ENCODE results near the gene CD300H. TPM values are rescaled to one million over a fixed set of nuclear protein-coding genes. Genes with fewer than 3 reads are reported as not detected.

The CD300H gene
- total RNA-seq, 1 experiment from 2014 or later = not detected

DNA sequence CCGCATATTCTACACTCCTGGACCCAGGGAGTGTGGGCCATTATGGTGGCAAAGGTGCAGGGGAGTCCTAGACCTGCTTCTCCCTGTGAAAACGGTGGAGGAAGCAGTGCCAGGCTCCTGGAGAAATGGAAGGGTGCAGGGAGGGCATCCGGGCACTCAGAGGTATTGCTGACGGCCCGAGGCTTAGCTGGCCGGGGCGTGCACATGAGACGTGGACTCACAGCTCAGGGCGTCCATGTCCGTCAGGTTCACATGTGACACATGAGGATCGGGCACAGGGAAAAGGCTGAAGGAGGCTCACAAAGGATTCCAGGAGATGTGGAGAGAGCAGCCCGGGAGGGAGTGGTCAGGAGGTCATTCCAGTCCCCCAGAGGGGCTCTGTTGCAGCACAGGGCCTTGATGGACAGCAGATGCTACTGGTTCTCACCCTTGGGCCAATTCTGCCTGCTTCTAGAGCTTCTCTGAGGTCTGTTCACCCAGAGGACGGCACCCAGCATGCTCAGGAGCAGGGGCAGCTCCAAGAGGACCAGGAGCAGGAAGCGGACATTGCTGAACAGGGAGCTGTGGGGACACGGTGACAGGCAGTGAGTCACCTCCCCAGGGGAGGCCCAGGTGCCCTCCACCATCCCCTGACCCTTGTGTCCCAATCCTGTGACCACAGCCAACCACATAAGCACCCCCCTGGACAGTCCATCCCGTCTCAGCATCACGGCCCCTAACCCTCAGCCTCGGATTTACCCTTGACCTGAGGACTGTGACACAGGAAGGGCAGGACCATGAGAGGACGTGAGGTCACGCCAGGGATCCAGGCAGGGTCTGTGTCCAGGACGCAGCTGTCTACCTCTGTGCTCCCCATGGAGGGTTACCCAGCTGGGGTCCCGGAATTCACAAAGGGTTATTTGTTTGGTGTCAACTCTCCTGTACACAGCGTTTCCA lies 25.9 kb downstream of the CD300H start:
- DNase-seq (ENCODE audit: low read depth in 1 of 2, low spot score in 2 of 2) = no peak
- Histone ChIP-seq H3K36me3 (no peaks in the 10 kb centered on the region), H3K4me1 (replicated peaks) (no peaks in the 10 kb centered on the region), H3K9me3 (replicated peaks) (0 out of 2 replicates have a peak, but pooled peaks cover 2% of the 10 kb centered on the region), H3K27ac (no peak overlapping the region), H3K27me3 (replicated peaks) (peaks cover 73% of the 10 kb centered on the region), H3K4me3 (no peak overlapping the region)

DNA sequence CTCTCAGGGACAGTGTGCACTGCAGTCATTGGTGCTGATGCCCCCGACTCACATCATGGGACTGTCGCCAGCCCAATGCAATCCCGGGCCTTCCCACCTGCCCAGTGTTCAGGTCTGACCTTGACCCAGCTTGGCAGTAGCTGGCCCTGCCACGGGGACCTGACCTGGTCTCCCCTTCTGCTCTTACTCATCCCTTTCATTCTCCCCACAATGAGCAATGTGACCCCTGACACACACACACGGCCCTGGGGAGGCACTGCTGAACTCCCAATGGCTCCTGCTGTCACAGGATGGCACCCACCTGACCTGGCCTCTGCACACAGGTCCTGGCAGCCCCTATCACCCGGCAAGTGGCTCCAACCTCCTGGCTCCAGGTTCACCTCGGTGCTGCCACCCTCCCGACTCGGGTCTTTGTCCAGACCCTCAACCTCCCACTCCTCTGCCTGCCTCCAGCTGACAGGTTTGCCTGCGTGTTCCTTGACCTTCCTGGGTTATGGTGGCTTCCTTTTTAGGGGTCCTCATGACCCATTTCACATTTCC lies 28.0 kb downstream of the CD300H start:
- Histone ChIP-seq H3K4me3 (no peak overlapping the region), H3K36me3 (no peaks in the 10 kb centered on the region), H3K9me3 (replicated peaks) (0 out of 2 replicates have a peak, but pooled peaks cover 2% of the 10 kb centered on the region), H3K27ac (no peak overlapping the region), H3K4me1 (replicated peaks) (no peaks in the 10 kb centered on the region), H3K27me3 (replicated peaks) (peaks cover 72% of the 10 kb centered on the region)
- DNase-seq (ENCODE audit: low read depth in 1 of 2, low spot score in 2 of 2) = no peak

DNA sequence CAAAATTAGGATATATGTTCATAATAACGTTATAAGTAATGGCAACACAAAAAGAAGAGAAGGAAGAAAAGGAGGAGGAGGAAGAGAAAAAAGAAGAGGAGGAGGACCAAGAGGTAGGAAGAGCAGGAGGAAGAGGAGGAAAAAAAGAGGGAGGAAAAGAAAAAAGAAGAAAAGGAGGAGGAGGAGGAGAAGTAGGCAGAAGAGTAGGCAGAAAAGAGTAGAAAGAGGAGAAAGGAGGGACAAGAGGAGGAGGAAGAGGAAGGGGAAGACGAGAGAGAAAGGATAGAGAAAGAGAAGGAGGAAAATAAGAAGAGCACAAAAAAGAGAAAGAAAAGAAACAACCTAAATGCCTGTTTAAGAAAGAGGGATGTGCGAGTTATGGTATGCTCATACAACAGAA lies 30.4 kb downstream of the CD300H start:
- peaks cover 58% of the 10 kb centered on the region for H3K27me3 ChIP-seq (replicated peaks)
- H3K36me3 ChIP-seq = no peaks in the 10 kb centered on the region
- no peaks in the 10 kb centered on the region for H3K4me1 ChIP-seq (replicated peaks)
- no peak overlapping the region for H3K4me3 ChIP-seq
- H3K27ac ChIP-seq = no peak overlapping the region
- 0 out of 2 replicates have a peak, but pooled peaks cover 2% of the 10 kb centered on the region for H3K9me3 ChIP-seq (replicated peaks)
- DNase-seq (ENCODE audit: low read depth in 1 of 2, low spot score in 2 of 2) = no peak

DNA sequence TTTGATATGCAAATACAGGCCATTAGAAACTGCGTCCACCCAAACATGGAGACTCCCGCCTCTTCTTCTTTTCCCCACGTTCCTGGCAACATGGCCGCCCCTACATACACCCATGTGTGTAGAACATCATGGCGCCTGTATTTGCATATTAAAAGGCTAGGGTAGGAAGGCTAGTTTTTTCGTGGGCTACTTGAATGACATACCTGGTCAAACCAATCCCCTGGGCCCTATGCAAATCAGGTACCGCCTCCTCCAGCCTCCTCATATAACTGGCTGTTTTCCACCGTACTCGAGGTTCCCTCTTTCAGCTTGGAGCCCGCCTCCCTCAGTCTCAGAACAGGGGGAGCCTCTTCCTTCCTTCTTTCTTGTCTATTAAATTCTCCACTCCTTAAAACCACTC lies 35.2 kb downstream of the CD300H start:
- no peak overlapping the region for H3K4me3 ChIP-seq
- H3K36me3 ChIP-seq = no peaks in the 10 kb centered on the region
- H3K27ac ChIP-seq = no peak overlapping the region
- peak in 1 of 2 experiments; percentile 31 for DNase-seq (ENCODE audit: low read depth in 1 of 2, low spot score in 2 of 2)
- peaks cover 47% of the 10 kb centered on the region for H3K27me3 ChIP-seq (replicated peaks)
- H3K9me3 ChIP-seq (replicated peaks) = no peaks in the 10 kb centered on the region
- H3K4me1 ChIP-seq (replicated peaks) = no peaks in the 10 kb centered on the region

DNA sequence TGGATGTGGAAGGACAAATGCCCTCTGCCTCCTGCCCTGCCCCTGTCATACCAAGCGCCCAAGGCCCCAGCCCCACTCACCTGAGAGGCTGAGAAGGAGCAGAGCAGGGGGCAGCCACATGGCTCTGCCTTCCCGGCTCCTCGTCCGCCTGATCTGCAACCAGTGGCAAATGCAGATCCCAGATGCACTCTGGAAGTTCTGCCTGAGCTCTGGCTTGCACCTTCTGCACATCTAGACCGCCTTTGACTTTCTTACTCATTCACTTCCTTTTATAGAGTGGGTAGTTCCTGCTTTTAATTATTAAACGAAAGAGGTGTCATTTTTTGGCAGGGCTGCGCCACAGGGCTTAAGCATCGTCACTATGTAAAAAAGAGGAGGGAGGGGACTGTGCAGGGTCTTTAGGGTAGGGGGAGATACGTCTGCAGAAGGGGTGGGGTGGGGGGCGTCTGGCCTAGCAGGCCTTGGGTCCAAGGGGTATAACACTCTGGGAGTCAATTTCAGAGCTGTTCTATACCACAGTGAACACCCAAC lies 36.0 kb downstream of the CD300H start, which contains the start of gene CD300LB:
Gene CD300LB, minus strand, starts transcription at position 245 of the 531 bp plus-strand sequence. Its CDS starts 125 bp downstream, at position 120.
- no peaks in the 10 kb centered on the region for H3K4me1 ChIP-seq (replicated peaks)
- no peak within 1 kb of the TSS for H3K27ac ChIP-seq
- no peak within 1 kb of the TSS for H3K4me3 ChIP-seq
- no peaks in the 10 kb centered on the region for H3K36me3 ChIP-seq
- DNase-seq (ENCODE audit: low read depth in 1 of 2, low spot score in 2 of 2) = peak in 1 of 2 experiments; percentile 42
- H3K27me3 ChIP-seq (replicated peaks) = peaks cover 40% of the 10 kb centered on the region
- no peaks in the 10 kb centered on the region for H3K9me3 ChIP-seq (replicated peaks)

DNA sequence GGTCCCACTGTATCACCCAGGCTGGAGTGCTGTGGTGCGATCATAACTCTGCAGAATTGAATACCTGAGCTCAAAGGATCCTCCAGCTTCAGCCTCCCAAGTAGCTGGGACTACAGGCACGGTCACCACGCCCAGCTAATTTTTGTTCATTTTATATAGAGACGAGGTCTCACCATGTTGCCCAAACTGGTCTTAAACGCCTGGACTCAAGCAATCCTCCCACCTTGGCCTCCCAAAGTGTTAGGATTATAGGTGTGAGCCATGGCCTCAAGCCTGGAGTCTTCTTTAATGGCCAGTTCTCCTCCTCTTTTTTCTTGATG lies 36.5 kb downstream of the CD300H start:
- H3K9me3 ChIP-seq (replicated peaks) = no peaks in the 10 kb centered on the region
- H3K27me3 ChIP-seq (replicated peaks) = peaks cover 42% of the 10 kb centered on the region
- H3K4me1 ChIP-seq (replicated peaks) = no peaks in the 10 kb centered on the region
- H3K27ac ChIP-seq = no peak overlapping the region
- DNase-seq (ENCODE audit: low read depth in 1 of 2, low spot score in 2 of 2) = no peak
- no peak overlapping the region for H3K4me3 ChIP-seq
- no peaks in the 10 kb centered on the region for H3K36me3 ChIP-seq

DNA sequence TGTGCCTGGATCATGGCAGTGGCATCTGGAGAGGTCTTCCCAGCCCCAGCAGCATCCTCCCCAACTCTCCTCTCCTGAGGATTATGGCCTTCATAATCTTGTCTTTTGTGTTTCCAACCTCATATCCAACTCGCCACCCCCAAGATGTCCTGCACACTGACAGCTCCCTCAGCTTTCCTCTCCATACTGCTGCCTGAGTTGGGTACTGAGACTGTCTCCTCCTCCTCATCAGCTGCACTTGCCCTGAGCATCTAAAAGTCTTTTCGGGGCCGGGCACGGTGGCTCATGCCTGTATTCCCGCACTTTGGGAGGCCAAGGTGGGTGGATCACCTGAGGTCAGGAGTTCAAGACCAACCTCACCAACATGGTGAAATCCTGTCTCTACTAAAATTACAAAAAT lies 38.1 kb downstream of the CD300H start:
- Histone ChIP-seq H3K27me3 (replicated peaks) (peaks cover 37% of the 10 kb centered on the region), H3K27ac (no peak overlapping the region), H3K4me3 (no peak overlapping the region), H3K4me1 (replicated peaks) (no peaks in the 10 kb centered on the region), H3K9me3 (replicated peaks) (no peaks in the 10 kb centered on the region), H3K36me3 (no peaks in the 10 kb centered on the region)
- no peak for DNase-seq (ENCODE audit: low read depth in 1 of 2, low spot score in 2 of 2)

DNA sequence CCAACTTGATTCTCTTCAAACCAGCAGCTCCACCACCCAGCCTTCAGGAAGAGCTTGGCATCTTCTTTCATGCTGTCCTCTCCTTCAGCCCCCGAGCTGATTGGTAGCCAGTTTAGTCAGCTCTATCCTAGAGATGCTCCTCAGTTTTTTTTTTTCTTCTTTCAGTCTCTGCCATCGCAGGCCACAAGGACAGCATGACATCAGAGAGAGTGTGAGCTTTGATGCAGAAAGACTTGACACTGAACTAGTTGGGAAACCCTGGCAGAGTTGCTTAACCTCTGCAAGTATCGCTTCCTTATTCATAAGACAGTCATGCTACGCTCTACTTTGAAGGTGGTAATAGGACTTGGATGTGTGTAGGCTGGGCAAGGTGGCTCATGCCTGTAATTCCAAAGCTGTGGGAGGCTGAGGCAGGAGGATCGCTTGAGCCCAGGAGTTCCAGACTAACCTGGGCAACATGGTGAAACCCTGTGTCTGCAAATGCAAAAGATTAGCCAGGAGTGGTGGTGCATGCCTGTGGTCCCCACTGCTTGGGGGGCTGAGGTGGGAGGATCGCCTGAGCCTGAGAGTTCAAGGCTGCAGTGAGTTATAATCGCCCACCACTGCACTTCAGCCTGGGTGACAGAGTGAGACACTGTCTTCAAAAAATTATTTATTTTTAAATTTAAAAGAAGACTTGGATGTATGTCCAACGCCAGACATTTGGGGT lies 38.7 kb downstream of the CD300H start:
- Histone ChIP-seq H3K4me1 (replicated peaks) (no peaks in the 10 kb centered on the region), H3K4me3 (no peak overlapping the region), H3K9me3 (replicated peaks) (no peaks in the 10 kb centered on the region), H3K27me3 (replicated peaks) (peaks cover 37% of the 10 kb centered on the region), H3K36me3 (no peaks in the 10 kb centered on the region), H3K27ac (no peak overlapping the region)
- peak in 1 of 2 experiments; percentile 30 for DNase-seq (ENCODE audit: low read depth in 1 of 2, low spot score in 2 of 2)

DNA sequence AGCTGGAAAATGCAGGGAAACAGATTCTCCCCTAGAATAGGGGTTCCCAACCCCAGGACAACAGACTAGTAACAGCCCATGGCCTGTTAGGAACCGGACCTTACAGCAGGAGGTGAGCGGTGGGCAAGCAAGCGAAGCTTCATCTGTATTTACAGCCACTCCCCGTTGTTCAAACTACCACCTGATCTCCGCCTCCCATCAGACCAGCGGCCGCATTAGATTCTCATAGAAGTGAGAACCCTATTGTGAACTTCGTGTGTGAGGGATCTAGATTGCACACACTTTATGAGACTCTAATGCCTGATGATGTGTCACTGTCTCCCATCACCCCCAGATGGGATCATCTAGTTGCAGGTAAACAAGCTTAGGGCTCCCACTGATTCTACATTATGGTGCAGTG lies 39.6 kb downstream of the CD300H start:
- Histone ChIP-seq H3K27ac (no peak overlapping the region), H3K4me3 (no peak overlapping the region), H3K27me3 (replicated peaks) (peaks cover 32% of the 10 kb centered on the region)

DNA sequence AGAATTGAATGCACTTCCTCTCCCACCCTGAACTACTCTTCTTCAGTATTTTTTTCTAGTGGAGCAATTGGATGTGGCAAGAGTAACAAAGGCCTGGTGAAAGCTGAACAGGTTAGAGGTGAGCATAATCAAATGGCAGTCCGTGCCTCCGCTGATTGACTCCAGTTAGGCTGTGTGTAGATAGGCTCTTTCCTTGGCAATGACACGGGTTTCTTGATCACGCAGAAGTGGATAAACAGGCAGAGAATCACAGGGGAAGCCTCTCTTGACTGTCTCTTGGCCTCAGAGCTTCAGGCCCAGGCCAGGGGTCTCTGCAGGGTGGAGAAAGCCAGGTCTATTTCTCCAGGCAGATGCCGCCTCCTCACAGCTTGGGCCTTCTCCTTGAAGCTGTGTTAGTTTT lies 40.2 kb downstream of the CD300H start:
- H3K27me3 ChIP-seq (replicated peaks) = peaks cover 31% of the 10 kb centered on the region
- H3K9me3 ChIP-seq (replicated peaks) = 0 out of 2 replicates have a peak, but pooled peaks cover 2% of the 10 kb centered on the region
- DNase-seq (ENCODE audit: low read depth in 1 of 2, low spot score in 2 of 2) = peak in 1 of 2 experiments; percentile 30

More for the DNA sequence above, 39.6 kb downstream of the CD300H start:
- peak in 1 of 2 experiments; percentile 25 for DNase-seq (ENCODE audit: low read depth in 1 of 2, low spot score in 2 of 2)
- no peaks in the 10 kb centered on the region for H3K4me1 ChIP-seq (replicated peaks)
- no peaks in the 10 kb centered on the region for H3K36me3 ChIP-seq
- H3K9me3 ChIP-seq (replicated peaks) = 0 out of 2 replicates have a peak, but pooled peaks cover 2% of the 10 kb centered on the region

DNA sequence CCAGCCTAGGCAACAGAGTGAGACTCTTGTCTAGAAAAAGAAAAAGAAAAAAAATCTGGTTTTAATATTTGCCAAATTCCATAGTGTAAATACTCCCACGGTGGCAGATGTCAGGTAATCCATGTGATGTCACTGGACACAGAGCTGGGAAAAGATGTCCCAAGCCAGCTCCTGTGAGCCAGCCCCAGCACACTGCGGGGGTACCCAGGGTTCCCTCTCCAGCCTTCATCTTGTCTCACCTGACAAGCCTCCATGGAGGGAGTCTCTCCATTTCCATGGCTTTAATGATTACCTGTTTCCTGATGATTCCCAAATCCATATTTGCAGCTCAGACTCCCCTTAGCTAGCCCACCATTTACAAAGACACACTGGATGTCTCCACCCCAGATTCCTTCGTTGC lies 40.6 kb downstream of the CD300H start:
- no peak overlapping the region for H3K4me3 ChIP-seq
- peaks cover 29% of the 10 kb centered on the region for H3K27me3 ChIP-seq (replicated peaks)
- 0 out of 2 replicates have a peak, but pooled peaks cover 2% of the 10 kb centered on the region for H3K9me3 ChIP-seq (replicated peaks)
- no peaks in the 10 kb centered on the region for H3K4me1 ChIP-seq (replicated peaks)
- H3K36me3 ChIP-seq = no peaks in the 10 kb centered on the region
- peak in 1 of 2 experiments; percentile 21 for DNase-seq (ENCODE audit: low read depth in 1 of 2, low spot score in 2 of 2)
- no peak overlapping the region for H3K27ac ChIP-seq

More for the DNA sequence above, 40.2 kb downstream of the CD300H start:
- H3K36me3 ChIP-seq = no peaks in the 10 kb centered on the region
- H3K4me3 ChIP-seq = no peak overlapping the region
- no peaks in the 10 kb centered on the region for H3K4me1 ChIP-seq (replicated peaks)
- no peak overlapping the region for H3K27ac ChIP-seq

DNA sequence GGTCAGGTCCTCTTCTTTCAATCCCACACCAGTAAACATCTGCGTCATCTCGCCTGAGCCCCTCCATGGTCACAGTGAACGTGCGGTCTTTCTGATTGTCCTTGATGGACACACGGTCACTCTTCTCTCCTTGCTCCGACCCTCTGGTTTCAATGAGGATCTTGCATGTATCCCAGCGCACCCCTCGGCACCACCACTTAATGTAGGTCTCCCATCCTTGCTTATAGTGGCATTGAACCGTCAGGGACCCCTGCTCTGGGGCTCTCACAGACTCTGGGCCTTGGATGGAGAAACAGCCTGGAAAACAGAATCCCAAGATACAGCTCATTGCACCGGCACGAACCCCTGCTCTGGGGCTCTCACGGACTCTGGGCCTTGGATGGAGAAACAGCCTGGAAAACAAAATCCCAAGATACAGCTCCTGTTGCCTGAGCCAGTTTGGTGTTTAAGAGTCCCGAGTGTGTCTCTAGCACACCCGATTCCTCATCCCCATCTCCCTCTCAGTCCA lies 41.5 kb downstream of the CD300H start:
- Histone ChIP-seq H3K27me3 (replicated peaks) (peaks cover 28% of the 10 kb centered on the region), H3K9me3 (replicated peaks) (0 out of 2 replicates have a peak, but pooled peaks cover 2% of the 10 kb centered on the region), H3K27ac (no peak overlapping the region), H3K4me3 (no peak overlapping the region), H3K36me3 (no peaks in the 10 kb centered on the region), H3K4me1 (replicated peaks) (no peaks in the 10 kb centered on the region)
- DNase-seq (ENCODE audit: low read depth in 1 of 2, low spot score in 2 of 2) = peak in 1 of 2 experiments; percentile 31

DNA sequence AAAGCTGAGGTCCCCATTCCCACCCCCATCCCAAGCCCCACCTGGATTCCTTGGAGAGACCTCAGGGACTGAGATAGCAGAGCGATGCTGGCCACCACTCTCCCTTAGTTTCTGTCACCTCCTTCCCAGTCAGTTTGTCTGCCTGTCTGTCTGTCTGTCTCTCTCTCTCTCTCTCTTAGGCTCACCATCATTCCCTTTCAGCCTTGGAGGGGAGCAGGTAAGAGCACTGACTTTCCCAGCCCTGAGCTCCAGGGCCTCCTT lies 41.9 kb downstream of the CD300H start:
- H3K4me3 ChIP-seq = no peak overlapping the region
- no peaks in the 10 kb centered on the region for H3K36me3 ChIP-seq
- H3K27me3 ChIP-seq (replicated peaks) = peaks cover 28% of the 10 kb centered on the region
- H3K9me3 ChIP-seq (replicated peaks) = 0 out of 2 replicates have a peak, but pooled peaks cover 2% of the 10 kb centered on the region
- no peaks in the 10 kb centered on the region for H3K4me1 ChIP-seq (replicated peaks)
- H3K27ac ChIP-seq = no peak overlapping the region
- DNase-seq (ENCODE audit: low read depth in 1 of 2, low spot score in 2 of 2) = peak in 1 of 2 experiments; percentile 37
